Dendritic cell treated with granulocyte-macrophage colony-stimulating factor and Interleukin-4, amounts not matched to agents 40 ng/mL and 50 ng/mL, for 4 days (primary cell): ENCODE data around the gene MMP20.
A peak's percentile ranks its signal among the peaks of the same experiment; 100 is the strongest.

Experiments
- H3K27ac Mint-ChIP-seq: one replicate; pipeline ENCODE4 v1.8.0; 2022; ENCODE audit warnings: mild to moderate bottlenecking, mixed read lengths
- H3K27me3 Mint-ChIP-seq: one replicate; pipeline ENCODE4 v1.8.0; 2022; ENCODE audit warnings: mild to moderate bottlenecking, mixed read lengths
- H3K36me3 Mint-ChIP-seq: one replicate; pipeline ENCODE4 v1.8.0; 2022; ENCODE audit warnings: low read depth, mixed read lengths
- H3K4me1 Mint-ChIP-seq: one replicate; pipeline ENCODE4 v1.8.0; 2022; ENCODE audit warnings: low read depth, mixed read lengths
- H3K4me3 Mint-ChIP-seq: one replicate; pipeline ENCODE4 v1.8.0; 2022; ENCODE audit warnings: mild to moderate bottlenecking, moderate library complexity, mixed read lengths
- H3K9me3 Mint-ChIP-seq: one replicate; pipeline ENCODE4 v1.8.0; 2022; ENCODE audit warnings: mixed read lengths
- intact Hi-C: fragments of 100-400 bp; cut with micrococcal nuclease; formaldehyde crosslinking; loops from one replicate; pipeline ENCODE4 v1.15.0; 2022

The MMP20 gene

GRCh38 chr11:102576350-102576749, 48.8 kb downstream of the MMP20 start:
- Mint-ChIP-seq H3K4me3 (no peak overlapping the region), H3K4me1 (peaks cover 14% of the 10 kb centered on the region), H3K27me3 (no peaks in the 10 kb centered on the region), H3K27ac (no peak overlapping the region), H3K36me3 (no peaks in the 10 kb centered on the region), H3K9me3 (peaks cover 10% of the 10 kb centered on the region)
- intact Hi-C loops, result no loop called here

DNA sequence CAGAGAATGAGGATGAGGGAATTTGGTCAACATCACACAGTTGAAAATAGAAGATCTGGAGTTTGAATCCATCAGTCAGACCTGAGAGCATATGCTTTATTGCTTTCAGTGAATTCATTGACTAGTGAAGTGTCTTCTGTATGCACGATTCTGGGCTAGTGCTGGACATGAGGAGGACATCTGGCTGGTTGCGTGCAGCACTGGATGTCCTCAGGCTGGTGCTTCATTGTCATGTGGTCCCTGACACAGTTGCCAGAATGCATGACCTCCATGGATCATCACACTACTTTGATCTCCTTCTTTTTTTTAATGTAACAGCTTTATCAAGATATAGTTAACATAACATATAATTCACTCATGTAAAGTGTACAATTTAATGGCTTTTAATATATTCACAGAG, 50.1 kb downstream of the MMP20 start:
- H3K4me3 Mint-ChIP-seq, result no peak overlapping the region
- no peaks in the 10 kb centered on the region for H3K27me3 Mint-ChIP-seq
- H3K36me3 Mint-ChIP-seq, result no peaks in the 10 kb centered on the region
- intact Hi-C loops, result no loop called here
- peaks cover 9% of the 10 kb centered on the region for H3K4me1 Mint-ChIP-seq
- H3K27ac Mint-ChIP-seq, result no peak overlapping the region
- H3K9me3 Mint-ChIP-seq, result peaks cover 10% of the 10 kb centered on the region

DNA sequence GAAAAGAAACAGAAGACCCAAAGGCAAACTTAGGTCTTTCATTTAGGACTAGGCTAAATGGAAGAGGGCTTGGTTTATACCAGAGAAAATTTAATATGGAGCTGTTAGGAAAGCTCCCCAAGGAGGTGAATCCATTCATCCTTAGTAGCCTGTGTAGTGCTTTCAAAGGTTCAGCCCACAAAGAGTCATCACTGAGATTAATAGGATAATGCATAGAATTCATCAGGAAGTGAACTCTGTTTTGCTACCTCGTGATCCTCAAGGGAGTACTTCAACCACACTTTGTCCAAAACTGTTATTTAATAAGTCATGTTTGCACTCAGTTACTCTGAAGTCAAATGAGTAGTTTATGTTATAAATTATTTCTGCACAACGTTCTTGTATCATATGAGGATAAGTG, 51.3 kb downstream of the MMP20 start:
- intact Hi-C loops, result no loop called here
- H3K4me1 Mint-ChIP-seq, result peaks cover 9% of the 10 kb centered on the region
- H3K4me3 Mint-ChIP-seq, result no peak overlapping the region
- H3K9me3 Mint-ChIP-seq, result peaks cover 10% of the 10 kb centered on the region
- no peaks in the 10 kb centered on the region for H3K36me3 Mint-ChIP-seq
- no peaks in the 10 kb centered on the region for H3K27me3 Mint-ChIP-seq
- no peak overlapping the region for H3K27ac Mint-ChIP-seq

DNA sequence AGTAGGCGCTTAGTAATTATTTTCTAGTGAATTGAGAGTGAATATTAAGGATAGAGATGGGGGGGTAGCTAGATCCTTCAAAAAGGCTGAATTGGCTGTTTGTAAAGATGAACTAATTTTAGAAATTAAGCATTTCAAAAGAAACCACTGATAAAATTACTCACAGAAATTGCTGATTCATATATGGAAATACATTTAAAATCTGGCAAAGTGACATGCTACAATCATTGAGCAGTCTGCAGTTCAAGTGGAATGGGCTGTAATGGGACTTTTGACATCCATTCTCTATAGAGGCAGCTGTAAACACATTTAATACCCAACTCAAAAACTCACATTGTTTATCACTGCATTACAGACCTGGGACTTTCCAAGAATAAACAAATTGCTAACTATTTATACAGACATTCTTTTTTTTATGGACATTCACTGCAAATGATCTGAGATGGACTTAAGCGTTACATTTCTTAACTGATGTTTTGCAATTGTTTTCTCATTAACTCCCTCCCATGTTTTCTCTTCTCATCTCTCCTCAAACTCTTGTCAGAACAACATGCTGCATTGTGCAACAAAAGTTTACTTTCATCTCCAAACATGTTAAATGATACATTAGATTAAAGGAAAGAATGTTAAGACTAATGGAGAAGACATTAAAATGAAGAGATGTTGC, 52.4 kb downstream of the MMP20 start:
- no peak overlapping the region for H3K27ac Mint-ChIP-seq
- no peaks in the 10 kb centered on the region for H3K36me3 Mint-ChIP-seq
- no peaks in the 10 kb centered on the region for H3K27me3 Mint-ChIP-seq
- peaks cover 21% of the 10 kb centered on the region for H3K9me3 Mint-ChIP-seq
- intact Hi-C loops, result no loop called here
- peaks cover 7% of the 10 kb centered on the region for H3K4me1 Mint-ChIP-seq
- H3K4me3 Mint-ChIP-seq, result no peak overlapping the region

- no peak overlapping the region for H3K4me3 Mint-ChIP-seq
- peaks cover 4% of the 10 kb centered on the region for H3K4me1 Mint-ChIP-seq
- peaks cover 5% of the 10 kb centered on the region for H3K36me3 Mint-ChIP-seq
- no peak overlapping the region for H3K27ac Mint-ChIP-seq
- intact Hi-C loops, result no loop called here
- peaks cover 40% of the 10 kb centered on the region for H3K9me3 Mint-ChIP-seq
- no peaks in the 10 kb centered on the region for H3K27me3 Mint-ChIP-seq
Observed at GRCh38 chr11:102568851-102569250, 56.3 kb downstream of the MMP20 start.

DNA sequence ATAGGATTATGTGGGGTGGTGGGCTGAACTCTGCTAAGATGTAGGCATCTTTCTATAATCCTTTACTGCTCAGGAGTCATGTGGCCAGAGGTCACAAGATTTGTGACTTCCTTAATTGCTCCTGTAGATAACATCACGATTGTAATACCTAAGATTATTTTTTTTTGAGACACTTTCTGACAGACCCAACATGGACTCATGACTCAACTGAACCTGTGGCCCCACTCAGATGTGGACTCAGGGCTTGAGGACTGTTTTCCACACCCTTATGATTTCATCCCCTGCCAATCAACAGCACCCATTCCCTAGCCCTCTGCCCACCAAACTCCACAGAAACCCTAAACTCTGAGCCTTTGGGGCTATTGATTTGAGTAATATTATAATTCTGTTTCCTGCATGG, 59.0 kb downstream of the MMP20 start:
- intact Hi-C loops, result no loop called here
- H3K4me3 Mint-ChIP-seq, result no peak overlapping the region
- no peak overlapping the region for H3K27ac Mint-ChIP-seq
- peaks cover 10% of the 10 kb centered on the region for H3K4me1 Mint-ChIP-seq
- H3K36me3 Mint-ChIP-seq, result peaks cover 5% of the 10 kb centered on the region
- no peaks in the 10 kb centered on the region for H3K27me3 Mint-ChIP-seq
- H3K9me3 Mint-ChIP-seq, result peaks cover 30% of the 10 kb centered on the region

DNA sequence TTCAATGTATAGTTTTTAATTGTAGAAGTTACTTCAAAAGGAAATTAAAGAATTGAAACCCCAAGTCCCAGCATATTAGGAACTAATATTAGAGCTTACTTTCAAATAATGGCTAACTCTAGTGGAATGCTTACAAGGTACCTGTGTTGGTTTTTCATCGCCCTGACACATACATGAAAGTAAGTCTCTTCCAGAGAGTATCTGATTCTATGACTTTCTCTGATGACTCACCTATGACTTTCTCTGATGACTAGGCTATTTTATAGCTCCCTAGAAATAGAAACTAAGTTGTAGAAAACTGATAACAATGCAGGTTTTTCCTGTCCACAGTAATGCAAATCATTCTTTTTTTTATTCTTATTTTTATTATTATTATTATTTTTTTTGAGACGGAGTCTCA, 61.0 kb downstream of the MMP20 start:
- Mint-ChIP-seq H3K27me3 (no peaks in the 10 kb centered on the region), H3K27ac (no peak overlapping the region), H3K36me3 (peaks cover 5% of the 10 kb centered on the region), H3K4me3 (no peak overlapping the region), H3K9me3 (peaks cover 30% of the 10 kb centered on the region), H3K4me1 (peaks cover 10% of the 10 kb centered on the region)
- intact Hi-C loops, result no loop called here

DNA sequence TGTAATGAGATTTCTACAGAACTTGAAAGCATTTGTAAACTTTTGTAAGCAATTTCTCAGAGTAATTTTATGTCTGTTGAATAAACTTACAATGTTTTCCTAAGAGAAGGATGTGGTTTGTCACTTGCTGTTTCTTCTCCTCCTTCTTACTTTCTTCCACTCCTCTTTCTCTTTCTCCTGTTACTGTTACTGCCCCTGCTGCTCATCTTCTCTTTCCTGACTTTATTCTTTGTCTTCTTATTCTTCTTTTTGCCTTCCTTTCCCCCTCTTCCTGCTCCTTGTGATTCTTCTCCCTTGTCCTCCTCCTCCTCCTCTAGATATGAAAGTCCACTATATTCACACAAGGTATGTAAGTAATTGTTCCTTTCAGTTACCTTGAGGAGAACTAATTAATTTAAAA, 63.5 kb downstream of the MMP20 start:
- Mint-ChIP-seq H3K9me3 (peaks cover 8% of the 10 kb centered on the region), H3K27me3 (no peaks in the 10 kb centered on the region), H3K4me3 (no peak overlapping the region), H3K27ac (no peak overlapping the region), H3K36me3 (peaks cover 5% of the 10 kb centered on the region), H3K4me1 (peaks cover 10% of the 10 kb centered on the region)
- intact Hi-C loops, result no loop called here

DNA sequence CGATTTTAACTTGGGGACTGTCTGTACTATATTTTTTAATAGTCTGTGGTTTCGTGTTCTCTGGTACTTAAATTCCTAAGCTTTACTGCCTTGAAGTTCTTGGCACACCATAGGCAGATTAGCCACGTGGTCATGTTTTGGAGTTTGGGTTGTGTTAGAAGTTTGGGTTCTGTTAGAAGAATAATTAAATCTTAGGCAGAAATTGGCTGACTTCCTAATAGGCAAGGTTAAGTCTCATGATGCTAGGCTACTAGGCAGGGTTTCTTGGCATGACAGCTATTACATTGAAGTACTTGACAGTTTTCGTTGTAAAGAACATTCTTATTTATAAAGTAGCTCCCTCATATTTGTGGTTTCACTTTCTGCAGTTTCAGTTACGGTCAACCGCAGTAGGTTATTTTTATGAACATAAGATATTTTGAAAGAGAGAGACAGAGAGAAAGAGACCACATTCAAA, 64.5 kb downstream of the MMP20 start:
- H3K9me3 Mint-ChIP-seq, result no peaks in the 10 kb centered on the region
- peaks cover 6% of the 10 kb centered on the region for H3K4me1 Mint-ChIP-seq
- no peaks in the 10 kb centered on the region for H3K36me3 Mint-ChIP-seq
- intact Hi-C loops, result no loop called here
- H3K4me3 Mint-ChIP-seq, result peak overlapping the region; percentile 6
- no peaks in the 10 kb centered on the region for H3K27me3 Mint-ChIP-seq
- no peak overlapping the region for H3K27ac Mint-ChIP-seq

DNA sequence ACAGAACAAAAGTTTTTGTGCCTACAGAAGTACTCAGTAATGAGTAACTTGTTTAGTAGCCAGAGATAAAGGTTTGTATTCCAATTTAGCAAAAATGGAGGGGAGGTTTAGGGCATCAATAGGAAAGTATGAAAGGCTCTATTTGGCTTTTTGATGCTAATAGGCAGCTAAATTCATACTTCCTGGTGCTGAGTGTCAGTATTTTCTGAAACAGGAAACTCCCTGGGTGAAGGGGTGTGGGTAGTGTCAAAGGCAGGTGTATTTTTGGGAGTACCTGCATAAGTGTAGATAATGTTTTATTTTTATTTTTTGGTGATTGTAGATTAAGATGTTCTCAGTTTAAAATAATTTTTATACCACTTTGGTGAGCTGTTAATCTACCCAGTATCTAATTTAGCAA, 65.3 kb downstream of the MMP20 start:
- Mint-ChIP-seq H3K4me1 (peaks cover 6% of the 10 kb centered on the region), H3K27me3 (no peaks in the 10 kb centered on the region), H3K36me3 (no peaks in the 10 kb centered on the region), H3K27ac (no peak overlapping the region), H3K9me3 (no peaks in the 10 kb centered on the region), H3K4me3 (no peak overlapping the region)
- intact Hi-C loops, result no loop called here

GRCh38 chr11:102555091-102555490, 70.0 kb downstream of the MMP20 start:
- Mint-ChIP-seq H3K27ac (no peak overlapping the region), H3K9me3 (no peaks in the 10 kb centered on the region), H3K36me3 (no peaks in the 10 kb centered on the region), H3K4me3 (no peak overlapping the region), H3K4me1 (no peaks in the 10 kb centered on the region), H3K27me3 (no peaks in the 10 kb centered on the region)
- intact Hi-C loops, result no loop called here

DNA sequence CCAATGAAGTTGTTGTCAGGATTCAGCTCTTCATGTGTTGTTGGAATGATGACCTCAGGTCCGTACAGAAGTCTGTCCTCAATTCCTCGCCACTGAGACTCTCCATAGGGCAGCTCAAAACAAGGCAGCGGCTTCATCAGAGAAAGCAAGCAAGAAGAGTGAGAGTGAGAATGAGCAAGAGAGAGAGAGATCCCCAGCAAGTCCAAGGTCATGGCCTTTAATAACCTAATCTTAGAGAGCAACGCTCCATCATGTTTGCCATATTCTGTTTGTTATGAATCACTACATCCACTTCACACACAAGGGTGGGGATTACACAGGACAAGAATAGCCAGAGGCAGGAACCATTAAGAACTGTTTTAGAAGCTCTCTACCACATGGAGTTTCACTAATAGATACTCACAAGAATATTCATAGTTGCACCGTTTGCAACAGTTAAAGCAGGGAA, 71.3 kb downstream of the MMP20 start:
- Mint-ChIP-seq H3K9me3 (no peaks in the 10 kb centered on the region), H3K4me1 (no peaks in the 10 kb centered on the region), H3K27ac (no peak overlapping the region), H3K27me3 (no peaks in the 10 kb centered on the region), H3K36me3 (no peaks in the 10 kb centered on the region), H3K4me3 (no peak overlapping the region)
- intact Hi-C loops, result no loop called here

DNA sequence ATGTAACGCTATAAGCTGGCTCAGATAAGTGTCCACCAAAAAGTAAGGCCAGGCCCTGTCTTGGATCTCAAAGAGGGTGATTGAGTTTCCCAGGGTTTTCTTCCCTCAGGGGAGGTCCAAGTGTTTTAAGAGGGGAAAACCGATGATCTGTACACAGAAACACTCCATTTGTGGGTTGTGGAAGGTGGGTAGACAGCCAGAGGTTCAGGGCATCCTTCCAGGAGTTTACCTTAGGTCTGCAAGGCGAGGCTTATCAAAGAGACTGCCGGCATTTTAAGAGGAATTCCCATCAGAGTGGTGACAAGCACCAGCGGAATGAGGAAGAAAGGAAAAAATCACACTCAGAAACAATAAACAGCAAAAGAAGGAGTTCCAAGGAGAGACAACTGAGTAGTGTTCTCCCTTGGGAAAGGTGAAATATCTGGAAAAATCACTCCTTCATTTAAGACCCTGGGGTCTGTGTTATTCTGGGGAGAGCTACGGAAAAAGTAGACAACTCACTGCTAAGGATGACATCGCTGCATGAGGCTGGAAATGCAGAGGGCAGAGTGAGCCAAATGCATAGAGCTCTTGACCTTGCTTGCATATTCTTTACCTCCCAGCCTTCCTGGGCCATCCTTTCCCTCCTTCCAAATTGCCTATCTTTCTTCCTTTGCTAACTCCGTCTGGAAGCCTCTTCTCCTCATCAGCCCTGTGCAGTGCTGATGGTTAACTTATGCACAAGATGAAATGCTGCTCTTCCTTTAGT, 72.5 kb downstream of the MMP20 start:
- H3K4me3 Mint-ChIP-seq, result no peak overlapping the region

GRCh38 chr11:102552020-102552419, 73.1 kb downstream of the MMP20 start:
- Mint-ChIP-seq H3K4me1 (peaks cover 5% of the 10 kb centered on the region), H3K9me3 (no peaks in the 10 kb centered on the region), H3K36me3 (no peaks in the 10 kb centered on the region), H3K27ac (no peak overlapping the region), H3K27me3 (no peaks in the 10 kb centered on the region), H3K4me3 (no peak overlapping the region)
- intact Hi-C loops, result no loop called here

More for the DNA sequence above, 72.5 kb downstream of the MMP20 start:
- Mint-ChIP-seq H3K27ac (no peak overlapping the region), H3K9me3 (no peaks in the 10 kb centered on the region), H3K27me3 (no peaks in the 10 kb centered on the region), H3K4me1 (peaks cover 5% of the 10 kb centered on the region), H3K36me3 (no peaks in the 10 kb centered on the region)
- intact Hi-C loops, result no loop called here
